OCI-LY7 (cell line): ENCODE results near the gene TTLL3. TPM values are rescaled to one million over a fixed set of nuclear protein-coding genes. Genes with fewer than 3 reads are reported as not detected.

Experiments used
- BruUV-seq: library from RNA; stranded (reverse); fragments of 400-500 nt; replicated peaks from 2 replicates; lab custom pipeline; 2021; lab: Mats Ljungman, UMichigan
- CTCF ChIA-PET: fragments of 300-600 bp; sonication (Branson Sonifier 250); formaldehyde crosslinking; loops from one replicate; lab custom pipeline; 2022; ENCODE audit warnings: antibody characterized with exemption; ENCODE audit not compliant: unreplicated experiment; lab: Charles Lee
- POLR2A ChIA-PET: fragments of 300-600 bp; sonication (Branson Sonifier 250); formaldehyde crosslinking; loops from one replicate; lab custom pipeline; 2022; ENCODE audit warnings: antibody characterized with exemption; lab: Charles Lee
- DNase-seq: peaks from one replicate; pipeline ENCODE4 v3.0.0-alpha.2; 2015; ENCODE audit warnings: low spot score
- H2AFZ ChIP-seq: fragments of 200-600 bp; sonication (generic), shearing (Covaris generic); 2 replicates; pipeline ENCODE4 v1.6.1; 2014; ENCODE audit warnings: mild to moderate bottlenecking, antibody characterized with exemption, low read length, moderate library complexity
- H3K27ac ChIP-seq: fragments of 200-600 bp; sonication (generic); 2 replicates; pipeline ENCODE4 v1.5.1; 2014; ENCODE audit warnings: mixed run types, low read depth, mild to moderate bottlenecking, moderate library complexity, low read length, inconsistent platforms; ENCODE audit not compliant: poor library complexity, severe bottlenecking
- H3K36me3 ChIP-seq: fragments of 200-600 bp; sonication (generic); 2 replicates; pipeline ENCODE4 v1.6.1; 2014; ENCODE audit warnings: mild to moderate bottlenecking, antibody characterized with exemption, low read length, moderate library complexity, mixed read lengths; ENCODE audit not compliant: insufficient read depth
- H3K4me1 ChIP-seq: fragments of 200-600 bp; sonication (generic); 2 replicates; pipeline ENCODE4 v1.5.1; 2014; ENCODE audit warnings: mild to moderate bottlenecking, low read length; ENCODE audit not compliant: insufficient read depth, poor library complexity, severe bottlenecking
- H3K4me2 ChIP-seq: fragments of 200-600 bp; sonication (generic); 2 replicates; pipeline ENCODE4 v1.6.1; 2014; ENCODE audit warnings: mild to moderate bottlenecking, low read length
- H3K4me3 ChIP-seq: fragments of 200-600 bp; sonication (generic); 2 replicates; pipeline ENCODE4 v1.5.1; 2014; ENCODE audit warnings: mild to moderate bottlenecking, low read depth, low read length; ENCODE audit not compliant: poor library complexity, severe bottlenecking
- H3K79me2 ChIP-seq: fragments of 200-600 bp; sonication (generic); 2 replicates; pipeline ENCODE4 v1.6.1; 2016; ENCODE audit warnings: low read depth, mild to moderate bottlenecking, low read length, moderate library complexity, mixed read lengths; ENCODE audit not compliant: insufficient read depth
- H3K9me2 ChIP-seq: fragments of 200-600 bp; sonication (generic); 2 replicates; pipeline ENCODE4 v1.6.1; 2016; ENCODE audit warnings: mild to moderate bottlenecking, low read length, mixed read lengths; ENCODE audit not compliant: insufficient read depth
- H3K9me3 ChIP-seq: fragments of 200-600 bp; sonication (generic); 2 replicates; pipeline ENCODE4 v1.6.1; 2014; ENCODE audit warnings: mild to moderate bottlenecking, mixed run types, low read length, mixed read lengths
- H4K20me1 ChIP-seq: fragments of 200-600 bp; sonication (generic); 2 replicates; pipeline ENCODE4 v1.6.1; 2014; ENCODE audit warnings: mild to moderate bottlenecking, antibody characterized with exemption, low read length, moderate library complexity, mixed read lengths; ENCODE audit not compliant: insufficient read depth
- EZH2phosphoT487 ChIP-seq: fragments of 200-600 bp; sonication (generic); IDR thresholded peaks from 2 replicates; pipeline ENCODE4 v1.6.1; 2018; ENCODE audit warnings: low read depth, borderline replicate concordance, mild to moderate bottlenecking, mixed run types, antibody characterized with exemption, low read length, moderate library complexity, mixed read lengths
- intact Hi-C: fragments of 100-400 bp; cut with micrococcal nuclease; formaldehyde crosslinking; loops from one replicate; pipeline ENCODE4 v1.10.0; 2022; ENCODE audit not compliant: unreplicated experiment
- total RNA-seq, 2 experiments: library from RNA; depleted of rRNA in 1 of 2; stranded (reverse); fragments of >200 nt in 1 of 2; shearing (Covaris generic) in 1 of 2; gene quantifications; 2 replicates each; pipeline ENCODE4 v1.2.3, GENCODE V29; 2014 to 2022
- TF ChIP-seq, protein P1 (sequence below): fragments of 200-600 bp; sonication (generic); conservative IDR thresholded peaks from 2 replicates; pipeline ENCODE4 v1.5.1; 2014; ENCODE audit warnings: mild to moderate bottlenecking, antibody characterized with exemption, low read length, moderate library complexity, mixed read lengths

Gene TTLL3
- total RNA-seq, 2 experiments from 2014 or later, result 65.4 to 127 TPM

GRCh38 chr3:9767418-9767817 is 42.6 kb upstream of the TTLL3 start:
- H3K79me2 ChIP-seq, result no peaks in the 10 kb centered on the region
- intact Hi-C loops, result no loop called here
- no TSS peak for BruUV-seq
- no peak overlapping the region for H3K4me3 ChIP-seq
- DNase-seq, result no peak
- H3K36me3 ChIP-seq, result peaks cover 3% of the 10 kb centered on the region; the same call in 1 of the 2 replicates
- H3K9me3 ChIP-seq, result no peaks in the 10 kb centered on the region
- CTCF ChIA-PET, result no interaction called here
- H3K4me2 ChIP-seq, result no peak overlapping the region
- TF ChIP-seq EZH2phosphoT487, result no peak
- TF ChIP-seq, protein P1, sequence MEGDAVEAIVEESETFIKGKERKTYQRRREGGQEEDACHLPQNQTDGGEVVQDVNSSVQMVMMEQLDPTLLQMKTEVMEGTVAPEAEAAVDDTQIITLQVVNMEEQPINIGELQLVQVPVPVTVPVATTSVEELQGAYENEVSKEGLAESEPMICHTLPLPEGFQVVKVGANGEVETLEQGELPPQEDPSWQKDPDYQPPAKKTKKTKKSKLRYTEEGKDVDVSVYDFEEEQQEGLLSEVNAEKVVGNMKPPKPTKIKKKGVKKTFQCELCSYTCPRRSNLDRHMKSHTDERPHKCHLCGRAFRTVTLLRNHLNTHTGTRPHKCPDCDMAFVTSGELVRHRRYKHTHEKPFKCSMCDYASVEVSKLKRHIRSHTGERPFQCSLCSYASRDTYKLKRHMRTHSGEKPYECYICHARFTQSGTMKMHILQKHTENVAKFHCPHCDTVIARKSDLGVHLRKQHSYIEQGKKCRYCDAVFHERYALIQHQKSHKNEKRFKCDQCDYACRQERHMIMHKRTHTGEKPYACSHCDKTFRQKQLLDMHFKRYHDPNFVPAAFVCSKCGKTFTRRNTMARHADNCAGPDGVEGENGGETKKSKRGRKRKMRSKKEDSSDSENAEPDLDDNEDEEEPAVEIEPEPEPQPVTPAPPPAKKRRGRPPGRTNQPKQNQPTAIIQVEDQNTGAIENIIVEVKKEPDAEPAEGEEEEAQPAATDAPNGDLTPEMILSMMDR, result no peak
- no peaks in the 10 kb centered on the region for H3K9me2 ChIP-seq
- peaks cover 7% of the 10 kb centered on the region for H3K4me1 ChIP-seq
- H4K20me1 ChIP-seq, result no peaks in the 10 kb centered on the region
- no peak overlapping the region for H3K27ac ChIP-seq
- H2AFZ ChIP-seq, result no peak overlapping the region
- POLR2A ChIA-PET, result interaction anchor here (1.4 kb wide), 1 partner anchor 16 kb away, joined by 4 read pairs; no protein-coding TSS in a partner anchor

DNA sequence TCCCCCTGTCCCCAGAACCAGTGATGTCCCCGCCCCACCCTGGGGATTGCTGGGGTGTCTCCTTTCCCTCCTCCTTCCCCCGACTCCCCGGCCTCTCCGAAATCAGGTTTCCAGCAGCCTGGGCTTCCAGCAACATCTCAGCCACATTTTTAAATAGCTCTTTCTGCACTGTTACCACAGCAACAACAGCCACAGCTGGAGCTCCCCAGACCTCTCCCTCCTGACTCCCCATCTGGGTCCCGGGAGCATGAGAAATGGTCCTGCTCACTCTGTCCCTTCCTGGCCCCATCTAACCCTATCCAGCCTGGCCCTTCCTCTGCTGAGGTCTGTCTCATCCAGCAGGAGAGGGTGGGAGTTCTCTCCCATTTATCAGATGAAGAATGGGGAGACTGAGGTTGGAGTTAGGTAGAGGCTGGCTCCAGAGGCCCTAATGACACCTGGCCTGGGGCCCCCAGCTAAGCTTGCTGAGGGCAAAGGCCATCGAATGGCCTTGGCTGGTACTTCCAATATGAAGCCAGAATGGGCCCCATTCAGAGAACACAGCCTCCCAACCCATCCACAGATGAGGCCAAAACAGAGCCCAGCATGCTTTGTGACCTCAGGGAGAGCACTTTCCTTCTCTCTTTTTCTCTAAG is 41.8 kb upstream of the TTLL3 start:
- no peaks in the 10 kb centered on the region for H3K9me2 ChIP-seq
- H3K9me3 ChIP-seq, result no peaks in the 10 kb centered on the region
- no peak overlapping the region for H3K27ac ChIP-seq
- ChIA-PET CTCF (no interaction called here), POLR2A (interaction anchor here (0.6 kb wide), 1 partner anchor 343 kb away, joined by 3 read pairs; no protein-coding TSS in a partner anchor)
- peaks cover 7% of the 10 kb centered on the region for H3K4me1 ChIP-seq
- no peaks in the 10 kb centered on the region for H4K20me1 ChIP-seq
- H3K79me2 ChIP-seq, result no peaks in the 10 kb centered on the region
- H2AFZ ChIP-seq, result no peak overlapping the region
- no TSS peak for BruUV-seq
- H3K36me3 ChIP-seq, result peaks cover 3% of the 10 kb centered on the region; the same call in 1 of the 2 replicates
- no peak for DNase-seq
- no peak overlapping the region for H3K4me3 ChIP-seq
- intact Hi-C loops, result no loop called here
- TF ChIP-seq, protein P1, result no peak
- no peak for TF ChIP-seq EZH2phosphoT487
- H3K4me2 ChIP-seq, result no peak overlapping the region

- BruUV-seq, result no TSS peak
- no peak overlapping the region for H2AFZ ChIP-seq
- H3K4me1 ChIP-seq, result peaks cover 7% of the 10 kb centered on the region
- H3K4me2 ChIP-seq, result no peak overlapping the region
- DNase-seq, result no peak
- POLR2A ChIA-PET, result interaction anchor here (0.6 kb wide), 2 partner anchors 13 to 343 kb away, joined by 3 read pairs; no protein-coding TSS in a partner anchor
- H3K36me3 ChIP-seq, result peaks cover 3% of the 10 kb centered on the region; the same call in 1 of the 2 replicates
- TF ChIP-seq, protein P1, result no peak
- no peak for TF ChIP-seq EZH2phosphoT487
- H3K79me2 ChIP-seq, result no peaks in the 10 kb centered on the region
- CTCF ChIA-PET, result no interaction called here
- H3K9me2 ChIP-seq, result no peaks in the 10 kb centered on the region
- no peak overlapping the region for H3K27ac ChIP-seq
- intact Hi-C loops, result no loop called here
- H3K4me3 ChIP-seq, result no peak overlapping the region
- no peaks in the 10 kb centered on the region for H3K9me3 ChIP-seq
- no peaks in the 10 kb centered on the region for H4K20me1 ChIP-seq
These were observed 41.0 kb upstream of the TTLL3 start for GRCh38 chr3:9769012-9769411.
